Nephron progenitor cell (in vitro differentiated cells): ENCODE results near the gene IFITM1.
A peak's percentile ranks its signal among the peaks of the same experiment; 100 is the strongest.
"Not testable (repeated sequence)": the region's sequence is repeated elsewhere in the genome, so short reads cannot be mapped to it uniquely, and the experiment has no call there.

Experiments
- DNase-seq: peaks from one replicate; pipeline ENCODE4 v3.0.0; 2021
- H3K27ac Mint-ChIP-seq: 2 replicates; pipeline ENCODE4 v1.8.0; 2021; ENCODE audit warnings: mild to moderate bottlenecking, moderate library complexity, mixed read lengths
- H3K27me3 Mint-ChIP-seq: 2 replicates; pipeline ENCODE4 v1.8.0; 2021; ENCODE audit warnings: mild to moderate bottlenecking, low read depth, mixed read lengths; ENCODE audit not compliant: poor library complexity
- H3K36me3 Mint-ChIP-seq: 2 replicates; pipeline ENCODE4 v1.8.0; 2021; ENCODE audit warnings: low read depth, mixed read lengths
- H3K4me1 Mint-ChIP-seq: 2 replicates; pipeline ENCODE4 v1.8.0; 2021; ENCODE audit warnings: mixed read lengths
- H3K4me3 Mint-ChIP-seq: 2 replicates; pipeline ENCODE4 v1.8.0; 2021; ENCODE audit warnings: mild to moderate bottlenecking, moderate library complexity, mixed read lengths
- H3K9me3 Mint-ChIP-seq: 2 replicates; pipeline ENCODE4 v1.8.0; 2021; ENCODE audit warnings: mild to moderate bottlenecking, moderate library complexity, mixed read lengths
- TF ChIP-seq, protein P1 (sequence below): fragments of 200-600 bp; sonication (generic); IDR thresholded peaks from 2 replicates; pipeline ENCODE4 v1.5.0; 2021; ENCODE audit warnings: antibody characterized with exemption

The IFITM1 gene

DNA sequence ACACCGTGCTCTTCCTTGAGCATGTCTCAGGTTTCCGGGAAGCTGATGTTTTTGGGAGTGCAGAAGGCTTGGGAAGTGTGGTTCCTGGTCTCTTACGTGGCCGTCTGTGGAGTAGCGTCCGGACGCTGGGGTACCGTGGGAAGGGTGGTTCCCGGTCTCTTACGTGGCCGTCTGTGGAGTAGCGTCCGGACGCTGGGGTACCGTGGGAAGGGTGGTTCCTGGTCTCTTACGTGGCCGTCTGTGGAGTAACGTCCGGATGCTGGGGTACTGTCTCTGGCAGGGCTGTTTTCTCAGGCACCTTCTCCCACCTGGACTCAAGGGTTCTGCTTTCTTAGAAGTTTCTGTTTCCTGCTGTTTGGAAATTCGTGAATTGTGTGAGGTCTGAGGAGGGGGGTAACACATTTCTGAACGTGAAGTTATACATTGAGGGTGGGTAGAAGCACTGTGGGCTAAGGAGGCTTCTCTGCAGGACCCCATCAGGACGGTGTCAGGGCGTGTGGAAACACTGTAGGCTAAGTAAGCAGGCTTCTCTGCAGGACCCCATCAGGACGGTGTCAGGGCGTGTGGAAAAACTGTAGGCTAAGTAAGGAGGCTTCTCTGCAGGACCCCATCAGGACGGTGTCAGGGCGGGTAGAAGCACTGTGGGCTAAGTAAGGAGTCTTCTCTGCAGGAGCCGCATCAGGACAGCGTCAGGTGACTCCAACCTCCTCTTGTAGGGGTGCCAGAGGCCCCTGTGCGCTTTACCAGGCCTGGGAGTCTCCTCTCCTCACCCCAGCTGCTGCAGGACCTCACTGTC, 12.2 kb downstream of the IFITM1 start:
- Mint-ChIP-seq H3K27ac (peak overlapping the region; percentile 87), H3K27me3 (no peaks in the 10 kb centered on the region), H3K36me3 (no peaks in the 10 kb centered on the region), H3K4me3 (no peak overlapping the region), H3K4me1 (peaks cover 59% of the 10 kb centered on the region), H3K9me3 (peaks cover 13% of the 10 kb centered on the region)
- TF ChIP-seq, protein P1, sequence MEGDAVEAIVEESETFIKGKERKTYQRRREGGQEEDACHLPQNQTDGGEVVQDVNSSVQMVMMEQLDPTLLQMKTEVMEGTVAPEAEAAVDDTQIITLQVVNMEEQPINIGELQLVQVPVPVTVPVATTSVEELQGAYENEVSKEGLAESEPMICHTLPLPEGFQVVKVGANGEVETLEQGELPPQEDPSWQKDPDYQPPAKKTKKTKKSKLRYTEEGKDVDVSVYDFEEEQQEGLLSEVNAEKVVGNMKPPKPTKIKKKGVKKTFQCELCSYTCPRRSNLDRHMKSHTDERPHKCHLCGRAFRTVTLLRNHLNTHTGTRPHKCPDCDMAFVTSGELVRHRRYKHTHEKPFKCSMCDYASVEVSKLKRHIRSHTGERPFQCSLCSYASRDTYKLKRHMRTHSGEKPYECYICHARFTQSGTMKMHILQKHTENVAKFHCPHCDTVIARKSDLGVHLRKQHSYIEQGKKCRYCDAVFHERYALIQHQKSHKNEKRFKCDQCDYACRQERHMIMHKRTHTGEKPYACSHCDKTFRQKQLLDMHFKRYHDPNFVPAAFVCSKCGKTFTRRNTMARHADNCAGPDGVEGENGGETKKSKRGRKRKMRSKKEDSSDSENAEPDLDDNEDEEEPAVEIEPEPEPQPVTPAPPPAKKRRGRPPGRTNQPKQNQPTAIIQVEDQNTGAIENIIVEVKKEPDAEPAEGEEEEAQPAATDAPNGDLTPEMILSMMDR: no peak
- DNase-seq: no peak

DNA sequence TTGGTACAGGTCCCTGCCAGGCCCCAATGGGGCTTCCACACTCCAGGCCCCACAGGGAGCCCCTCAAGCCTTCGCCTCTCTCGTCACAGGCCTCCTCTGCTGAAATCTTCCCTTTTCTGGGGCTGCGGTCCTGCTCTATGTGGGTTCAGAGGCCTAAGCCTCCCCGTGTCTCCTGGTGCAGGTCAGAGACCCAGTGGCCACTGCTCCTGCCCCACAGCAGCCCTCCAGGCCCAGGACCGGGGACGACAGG, 12.7 kb downstream of the IFITM1 start:
- no peak overlapping the region for H3K4me3 Mint-ChIP-seq
- H3K4me1 Mint-ChIP-seq: peaks cover 63% of the 10 kb centered on the region

DNA sequence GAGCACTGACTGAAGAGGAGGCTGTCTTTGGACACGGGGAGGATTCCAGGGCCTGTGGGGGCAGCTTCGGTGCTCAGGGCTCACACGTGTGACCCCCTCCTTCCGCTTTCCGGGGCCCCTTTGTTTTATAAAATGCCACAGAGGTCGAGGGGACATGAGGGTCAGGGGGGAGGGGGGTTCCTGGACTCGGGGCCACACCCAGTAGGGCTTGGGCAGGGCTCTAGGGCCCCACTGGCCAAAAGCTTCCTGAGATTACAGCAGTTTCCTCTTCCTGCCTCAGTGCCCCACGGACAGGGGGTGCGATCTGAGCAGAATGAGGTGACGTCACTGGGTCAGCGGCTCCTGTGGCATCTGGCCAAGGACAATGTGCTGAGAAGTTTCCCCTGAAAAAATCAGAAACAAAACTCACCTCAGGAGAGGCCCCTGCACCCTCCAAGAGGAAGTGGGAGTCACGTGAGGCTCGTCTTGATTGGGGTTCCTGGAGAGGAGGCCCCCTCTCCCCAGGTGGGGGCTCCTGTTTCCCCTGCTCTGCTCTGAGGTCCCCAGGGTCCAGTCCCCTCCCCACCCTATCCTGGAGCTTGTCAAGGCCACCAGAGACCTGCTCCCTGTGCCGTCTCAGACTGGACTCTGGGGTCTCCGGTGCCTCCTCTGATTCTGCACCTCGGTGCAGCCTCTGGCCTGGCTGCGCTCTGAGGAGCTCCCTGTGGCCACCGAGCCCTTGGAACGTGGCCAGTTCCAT, 13.2 kb downstream of the IFITM1 start:
- H3K36me3 Mint-ChIP-seq: peaks cover 4% of the 10 kb centered on the region
- peaks cover 23% of the 10 kb centered on the region for H3K9me3 Mint-ChIP-seq
- TF ChIP-seq, protein P1: no peak
- H3K4me1 Mint-ChIP-seq: peaks cover 63% of the 10 kb centered on the region
- H3K27ac Mint-ChIP-seq: peak overlapping the region; percentile 88
- no peak overlapping the region for H3K4me3 Mint-ChIP-seq
- no peak for DNase-seq
- no peaks in the 10 kb centered on the region for H3K27me3 Mint-ChIP-seq

More for the DNA sequence above, 12.7 kb downstream of the IFITM1 start:
- Mint-ChIP-seq H3K9me3 (peaks cover 18% of the 10 kb centered on the region), H3K27ac (peak overlapping the region; percentile 87), H3K36me3 (peaks cover 4% of the 10 kb centered on the region), H3K27me3 (no peaks in the 10 kb centered on the region)
- TF ChIP-seq, protein P1: no peak
- no peak for DNase-seq

DNA sequence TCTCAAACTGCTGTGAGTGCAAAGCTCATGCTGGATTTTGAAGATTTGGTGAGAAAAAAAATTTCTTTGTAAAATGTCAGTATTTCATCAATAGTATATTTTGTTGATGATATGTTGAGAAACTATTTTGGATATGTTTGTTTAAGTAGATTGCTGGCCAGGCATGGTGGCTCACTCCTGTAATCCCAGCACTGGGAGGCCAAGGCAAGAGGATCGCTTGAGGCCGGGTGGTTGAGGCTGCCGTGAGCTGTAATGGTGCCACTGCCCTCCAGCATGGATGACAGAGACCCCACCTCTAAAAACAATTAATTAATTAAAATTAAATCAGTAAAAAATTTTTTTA, 13.7 kb downstream of the IFITM1 start:
- H3K9me3 Mint-ChIP-seq: peaks cover 28% of the 10 kb centered on the region
- TF ChIP-seq, protein P1: no peak
- H3K27me3 Mint-ChIP-seq: no peaks in the 10 kb centered on the region
- H3K4me1 Mint-ChIP-seq: peaks cover 63% of the 10 kb centered on the region
- H3K27ac Mint-ChIP-seq: peak overlapping the region; percentile 88
- DNase-seq: no peak
- H3K36me3 Mint-ChIP-seq: peaks cover 4% of the 10 kb centered on the region
- H3K4me3 Mint-ChIP-seq: no peak overlapping the region

DNA sequence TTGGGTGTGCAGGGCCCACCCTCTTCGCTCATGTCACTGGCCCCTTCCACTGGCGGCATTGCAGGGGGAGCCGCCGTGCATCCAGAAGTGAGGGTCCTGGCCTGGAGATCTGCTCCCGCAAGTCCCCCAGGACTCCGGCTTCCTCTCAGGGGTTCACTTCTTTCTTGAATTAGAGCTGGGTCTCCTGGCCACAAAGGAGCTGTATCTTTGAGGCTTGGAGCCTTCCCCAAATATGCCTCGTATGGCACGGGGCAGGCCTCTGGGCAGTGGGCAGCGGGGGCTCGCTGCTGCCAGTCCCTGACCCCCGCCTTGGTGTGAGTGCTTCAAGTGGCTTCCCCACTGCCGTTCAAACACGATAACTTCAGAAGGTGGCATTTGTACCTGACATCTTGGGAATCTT, 14.2 kb downstream of the IFITM1 start:
- H3K9me3 Mint-ChIP-seq: peaks cover 33% of the 10 kb centered on the region
- H3K36me3 Mint-ChIP-seq: peaks cover 4% of the 10 kb centered on the region
- peaks cover 63% of the 10 kb centered on the region for H3K4me1 Mint-ChIP-seq
- TF ChIP-seq, protein P1: no peak
- H3K27me3 Mint-ChIP-seq: no peaks in the 10 kb centered on the region
- H3K4me3 Mint-ChIP-seq: no peak overlapping the region
- H3K27ac Mint-ChIP-seq: no peak overlapping the region
- no peak for DNase-seq

DNA sequence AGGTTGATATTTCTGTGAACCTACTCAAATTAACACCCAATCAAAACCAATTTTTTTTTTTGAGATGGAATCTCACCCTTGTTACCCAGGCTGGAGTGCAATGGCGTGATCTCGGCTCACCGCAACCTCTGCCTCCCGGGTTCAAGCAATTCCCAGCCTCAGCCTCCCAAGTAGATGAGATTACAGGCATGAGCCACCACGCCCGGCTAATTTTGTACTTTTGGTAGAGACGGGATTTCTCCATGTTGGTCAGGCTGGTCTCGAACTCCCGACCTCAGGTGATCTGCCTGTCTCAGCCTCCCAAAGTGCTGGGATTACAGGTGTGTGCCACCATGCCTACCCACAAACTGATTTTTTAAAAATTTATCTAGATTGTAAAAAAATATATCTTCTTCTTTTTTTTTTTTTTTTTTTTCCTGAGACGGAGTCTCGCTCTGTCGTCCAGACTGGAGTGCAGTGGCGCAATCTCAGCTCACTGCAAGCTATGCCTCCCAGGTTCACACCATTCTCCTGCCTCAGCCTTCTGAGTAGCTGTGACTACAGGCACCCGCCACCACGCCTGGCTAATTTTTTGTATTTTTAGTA, 14.8 kb downstream of the IFITM1 start:
- H3K4me3 Mint-ChIP-seq, DNase-seq, H3K36me3 Mint-ChIP-seq, H3K27ac Mint-ChIP-seq, H3K27me3 Mint-ChIP-seq: not testable (repeated sequence)
- H3K4me1 Mint-ChIP-seq: peaks cover 69% of the 10 kb centered on the region
- H3K9me3 Mint-ChIP-seq: peaks cover 38% of the 10 kb centered on the region
